Glomerular endothelial cell (primary cell): Measurements from ENCODE around the gene SYCE1. TPM values are rescaled to one million over a fixed set of nuclear protein-coding genes. Genes with fewer than 3 reads are reported as not detected.

Source experiments
- DNase-seq: peaks from one replicate; pipeline ENCODE4 v3.0.0-alpha.2; 2011; ENCODE audit warnings: low read depth, low spot score; ENCODE audit errors: extremely low read depth
- total RNA-seq: library from RNA; depleted of rRNA; stranded (reverse); fragments of >200 nt; gene quantifications from 2 replicates; pipeline ENCODE4 v1.2.3, GENCODE V29; 2015

SYCE1 gene
- total RNA-seq, 1 donor from 2014 or later = not detected

DNA sequence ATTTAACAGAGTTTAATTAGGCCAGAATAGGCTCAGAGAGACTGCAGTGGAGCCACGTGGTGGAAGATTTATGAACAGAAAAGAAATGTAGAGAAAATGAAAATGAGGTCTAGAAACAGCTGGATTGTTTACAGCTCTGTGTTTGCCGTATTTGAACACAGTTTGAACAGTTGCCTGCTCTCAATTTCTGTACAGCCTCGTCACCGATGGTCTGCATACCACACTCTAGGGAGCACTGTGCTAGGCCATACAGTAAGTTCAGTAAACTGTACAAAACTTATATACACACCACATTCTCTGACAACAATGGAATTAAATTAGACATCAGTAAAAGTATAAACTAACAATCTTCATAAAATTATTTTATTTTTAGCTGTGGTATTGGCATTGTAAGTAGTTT lies 49.3 kb downstream of the SYCE1 start:
- no peak for DNase-seq

DNA sequence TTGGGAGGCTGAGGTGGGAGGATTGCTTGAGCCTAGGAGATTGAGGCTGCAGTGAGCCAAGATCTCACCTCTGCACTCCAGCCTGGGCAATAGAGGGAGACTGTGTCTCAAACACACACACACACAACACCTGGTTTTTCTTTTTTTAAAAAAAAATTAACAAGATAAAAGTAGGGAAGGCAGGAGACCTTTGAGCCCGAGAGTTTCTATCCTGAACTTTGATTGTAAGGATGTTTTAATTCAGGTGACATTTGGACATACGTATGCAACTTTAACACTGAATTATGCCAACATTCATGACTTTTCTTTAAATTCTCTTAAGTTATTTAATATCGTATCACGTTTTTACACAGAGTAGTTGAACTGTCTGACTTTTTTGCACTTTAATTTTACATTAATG lies 49.9 kb downstream of the SYCE1 start:
- no peak for DNase-seq

DNA sequence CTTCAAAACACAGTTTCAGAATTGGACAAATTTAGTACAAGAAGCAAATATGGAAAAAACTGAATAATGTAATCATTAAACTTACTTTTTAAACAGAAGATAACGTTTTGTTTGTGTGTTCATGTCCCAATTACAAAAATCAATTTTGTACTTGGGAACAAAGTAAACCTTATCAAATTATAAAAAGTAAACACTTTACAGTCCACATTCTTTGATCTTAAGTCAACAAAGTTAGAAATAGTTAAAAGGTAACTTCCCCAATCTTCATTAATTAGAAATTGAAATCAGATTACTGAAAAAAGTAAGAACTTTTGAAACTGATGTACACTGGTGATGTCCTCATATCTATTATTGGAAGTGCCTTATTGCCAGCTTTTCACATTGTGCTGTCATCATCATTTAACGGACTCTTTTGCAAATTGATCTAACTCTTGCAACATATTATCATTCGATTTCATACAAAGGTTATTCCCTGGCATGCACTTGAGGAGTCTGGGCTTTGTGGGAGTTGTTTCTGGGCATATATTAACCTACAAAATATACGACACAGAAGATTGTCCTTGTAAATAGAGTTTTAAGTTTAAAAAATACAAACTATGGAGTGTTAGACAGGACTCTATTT lies 53.4 kb downstream of the SYCE1 start:
- no peak for DNase-seq

DNA sequence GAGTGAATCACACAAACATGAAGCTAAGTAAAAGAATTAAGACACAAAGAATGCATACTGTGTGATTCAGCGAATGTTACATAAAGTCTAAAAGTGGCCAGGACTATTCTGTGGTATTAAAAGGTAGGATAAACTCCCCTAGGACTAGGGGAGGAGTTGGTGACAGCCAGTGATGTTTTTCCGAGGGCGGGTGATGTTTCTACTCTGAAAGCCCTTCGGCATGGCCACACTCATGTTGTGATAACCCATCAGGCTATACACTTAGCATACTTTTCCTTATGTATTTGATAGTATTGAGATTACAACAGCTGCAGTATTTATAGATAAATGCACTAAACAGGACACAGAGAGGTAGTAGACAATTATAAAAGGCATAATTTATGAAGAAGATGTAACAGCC lies 54.0 kb downstream of the SYCE1 start:
- no peak for DNase-seq

DNA sequence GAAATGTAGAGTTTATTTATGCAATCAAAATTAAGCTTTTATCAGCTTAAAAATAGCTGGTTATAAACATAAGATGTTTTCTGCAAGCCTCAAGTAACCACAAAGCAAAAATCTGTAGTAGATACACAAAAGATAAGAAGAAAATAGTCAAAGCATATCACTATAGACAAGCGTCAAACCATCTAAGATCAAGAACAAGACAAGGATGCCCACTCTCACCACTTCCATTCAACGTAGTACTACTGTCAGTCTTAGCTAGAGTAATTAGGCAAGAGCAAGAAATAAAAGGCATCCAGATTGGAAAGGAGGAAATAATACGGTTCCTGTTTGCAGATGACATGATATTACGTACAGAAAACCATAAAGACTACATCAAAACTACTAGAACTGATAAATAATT lies 55.7 kb downstream of the SYCE1 start:
- DNase-seq = no peak

Other genes with a start within 250 kb of the SYCE1 start
- gene CALY, start 228.7 kb downstream of the SYCE1 start, total RNA-seq = not detected in 2 replicates
- not detected in 2 replicates for gene PRAP1, start 218.2 kb downstream of the SYCE1 start, total RNA-seq
- gene FUOM, start 207.6 kb downstream of the SYCE1 start, total RNA-seq = 18.7 and 54.1 TPM in 2 replicates
- 105 and 158 TPM in 2 replicates for gene ECHS1, start 192.2 kb downstream of the SYCE1 start, total RNA-seq
- 7.9 and 12.1 TPM in 2 replicates for gene PAOX, start 186.3 kb downstream of the SYCE1 start, total RNA-seq
- 24.2 and 44.5 TPM in 2 replicates for gene MTG1, start 171.4 kb downstream of the SYCE1 start, total RNA-seq
- 0.64 and 0.92 TPM in 2 replicates for gene SPRN, start 141.0 kb downstream of the SYCE1 start, total RNA-seq
- gene SCART1, start 111.6 kb downstream of the SYCE1 start, total RNA-seq = 0.44 and 1.3 TPM in 2 replicates
- 0.64 TPM in 1 of 2 replicates, not detected in the other for gene CYP2E1, start 38.2 kb downstream of the SYCE1 start, total RNA-seq
- not detected in 2 replicates for gene FRG2B, start 61.2 kb upstream of the SYCE1 start, total RNA-seq